Measurements from ENCODE around the gene TCF19.
"Not testable (repeated sequence)": the region's sequence is repeated elsewhere in the genome, so short reads cannot be mapped to it uniquely, and the experiment has no call there.

TCF19 gene

GRCh38 chr6:31161216-31162126 is 3.1 kb downstream of the TCF19 start:
- no peak for DNase-seq (ENCODE audit: low read depth in 2 of 2)

DNA sequence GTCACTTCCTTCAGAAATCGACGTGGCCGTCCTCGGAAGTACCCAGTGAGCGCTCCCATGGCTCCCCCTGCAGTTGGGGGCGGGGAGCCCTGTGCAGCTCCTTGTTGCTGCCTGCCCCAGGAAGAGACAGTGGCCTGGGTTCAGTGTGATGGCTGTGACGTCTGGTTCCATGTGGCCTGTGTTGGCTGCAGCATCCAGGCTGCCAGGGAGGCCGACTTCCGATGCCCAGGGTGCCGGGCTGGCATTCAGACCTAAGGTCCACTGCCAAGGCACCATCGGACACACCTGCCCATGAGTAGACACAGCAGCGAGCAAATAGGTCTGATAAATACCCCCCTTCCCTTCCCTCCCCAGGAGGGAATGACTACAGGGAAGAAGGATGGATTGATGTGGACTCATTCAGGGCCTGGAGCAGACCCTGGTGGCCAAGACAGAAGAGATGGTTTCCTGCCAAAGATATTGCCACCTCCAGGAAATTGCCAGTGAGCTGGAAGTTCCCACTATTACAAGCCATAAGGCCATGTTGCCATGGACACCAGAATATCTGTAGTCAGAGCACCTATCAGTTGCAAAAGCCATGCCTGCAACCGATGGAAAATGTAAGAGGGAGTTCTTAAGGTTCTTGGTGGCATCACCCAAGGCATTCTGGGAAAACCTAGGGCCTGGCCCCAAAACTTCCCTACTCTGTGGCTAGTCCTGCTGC is 4.2 kb downstream of the TCF19 start:
- DNase-seq (ENCODE audit: low read depth in 2 of 2), result no peak

DNA sequence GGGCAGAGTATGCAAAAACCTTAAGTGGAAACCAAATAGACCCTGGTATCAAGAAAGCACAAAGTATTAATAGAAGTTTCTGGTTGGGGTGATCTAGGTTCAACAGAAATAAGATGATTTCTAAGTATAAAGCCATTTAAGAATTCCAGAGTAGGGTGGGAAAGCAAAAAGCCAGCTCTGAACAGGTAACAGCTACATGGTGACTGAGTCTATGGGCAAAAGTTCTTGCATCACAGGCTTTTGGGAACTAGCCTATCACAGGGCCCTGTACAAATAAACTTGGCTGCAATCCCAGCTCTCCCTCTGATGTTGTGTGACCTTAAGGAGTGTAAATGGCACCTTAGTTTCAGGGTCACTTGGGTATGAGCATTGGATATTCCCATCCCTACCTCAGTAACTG is 5.5 kb downstream of the TCF19 start:
- DNase-seq (ENCODE audit: low read depth in 2 of 2), result no peak

DNA sequence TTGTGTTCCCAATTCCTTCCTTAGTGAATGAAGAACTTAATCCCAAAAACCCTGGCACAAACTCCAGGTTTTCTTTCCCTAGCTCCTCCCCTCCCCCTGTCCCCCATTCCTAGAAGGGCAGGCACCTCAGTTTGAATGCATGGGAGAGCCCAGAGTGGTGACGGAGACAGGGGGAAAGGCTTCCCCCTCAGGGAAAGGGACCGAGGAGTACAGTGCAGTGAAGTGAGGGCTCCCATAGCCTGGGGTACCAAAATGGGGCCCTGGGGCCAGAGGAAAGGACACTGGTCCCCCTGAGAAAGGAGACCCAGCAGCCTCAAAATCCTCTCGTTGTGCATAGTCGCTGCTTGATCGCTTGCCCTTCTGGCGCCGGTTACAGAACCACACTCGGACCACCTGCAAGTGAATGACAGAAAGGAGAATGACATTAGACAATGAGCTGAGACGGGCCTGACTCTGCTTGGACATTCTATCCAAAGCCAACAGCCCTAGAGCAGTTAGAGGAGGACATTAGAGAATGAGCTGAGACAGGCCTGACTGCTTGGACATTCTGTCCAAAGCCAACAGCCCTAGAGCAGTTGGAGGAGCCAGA is 6.2 kb downstream of the TCF19 start:
- DNase-seq (ENCODE audit: low read depth in 2 of 2), result not testable (repeated sequence)

- not testable (repeated sequence) for DNase-seq (ENCODE audit: low read depth in 2 of 2)
Measured at GRCh38 chr6:31165064-31165832, 6.9 kb downstream of the TCF19 start.

DNA sequence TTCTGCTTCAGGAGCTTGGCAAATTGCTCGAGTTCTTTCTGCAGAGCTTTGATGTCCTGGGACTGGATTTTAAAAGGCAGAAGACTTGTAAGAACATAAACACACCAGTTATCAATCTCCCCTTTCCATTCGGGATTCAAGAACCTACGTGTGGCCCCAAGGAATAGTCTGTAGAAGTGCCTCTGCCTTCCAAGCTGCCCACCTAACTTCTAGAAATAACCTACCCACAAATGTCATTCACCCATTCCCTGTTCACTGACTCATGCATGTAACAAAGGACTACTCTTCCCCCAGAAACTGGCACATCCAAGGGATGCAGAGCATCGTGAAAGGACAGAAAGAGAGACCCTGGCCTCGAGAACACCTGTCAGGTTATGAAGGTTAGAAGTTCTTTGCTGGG is 7.6 kb downstream of the TCF19 start:
- DNase-seq (ENCODE audit: low read depth in 2 of 2), result no peak

- DNase-seq (ENCODE audit: low read depth in 2 of 2), result no peak
Measured at GRCh38 chr6:31168606-31169005, 10.2 kb downstream of the TCF19 start.

- no peak for DNase-seq (ENCODE audit: low read depth in 2 of 2)
Measured at GRCh38 chr6:31169123-31169857, 10.9 kb downstream of the TCF19 start.

- not testable (repeated sequence) for DNase-seq (ENCODE audit: low read depth in 2 of 2)
Measured at GRCh38 chr6:31169858-31170599, 11.6 kb downstream of the TCF19 start.

DNA sequence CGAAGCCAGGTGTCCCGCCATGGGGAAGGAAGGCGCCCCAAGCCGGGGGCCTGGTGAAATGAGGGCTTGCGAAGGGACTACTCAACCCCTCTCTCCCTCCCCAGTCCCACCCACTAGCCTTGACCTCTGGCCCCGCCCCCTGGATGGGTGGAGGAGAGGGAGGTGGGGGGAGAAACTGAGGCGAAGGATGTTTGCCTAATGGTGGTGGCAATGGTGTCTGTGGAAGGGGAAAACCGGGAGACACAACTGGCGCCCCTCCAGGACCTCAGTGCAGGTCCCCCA is 12.2 kb downstream of the TCF19 start, which contains the start of gene POU5F1:
TSS of gene POU5F1 (minus strand) at position 83 of the 282 bp plus-strand sequence. CDS start at position 21, 62 bp downstream.
- DNase-seq (ENCODE audit: low read depth in 2 of 2), result no peak

GRCh38 chr6:31170987-31171671 is 12.7 kb downstream of the TCF19 start:
- no peak for DNase-seq (ENCODE audit: low read depth in 2 of 2)

- no peak for DNase-seq (ENCODE audit: low read depth in 2 of 2)
Measured at GRCh38 chr6:31171931-31172905, 13.8 kb downstream of the TCF19 start.

- no peak for DNase-seq (ENCODE audit: low read depth in 2 of 2)
Measured at GRCh38 chr6:31172973-31173384, 14.6 kb downstream of the TCF19 start.

GRCh38 chr6:31173406-31173805 is 15.0 kb downstream of the TCF19 start:
- no peak for DNase-seq (ENCODE audit: low read depth in 2 of 2)

- DNase-seq (ENCODE audit: low read depth in 2 of 2), result no peak
Measured at GRCh38 chr6:31174378-31174777, 16.0 kb downstream of the TCF19 start.

- DNase-seq (ENCODE audit: low read depth in 2 of 2), result no peak
Measured at GRCh38 chr6:31175971-31176370, 17.6 kb downstream of the TCF19 start.

DNA sequence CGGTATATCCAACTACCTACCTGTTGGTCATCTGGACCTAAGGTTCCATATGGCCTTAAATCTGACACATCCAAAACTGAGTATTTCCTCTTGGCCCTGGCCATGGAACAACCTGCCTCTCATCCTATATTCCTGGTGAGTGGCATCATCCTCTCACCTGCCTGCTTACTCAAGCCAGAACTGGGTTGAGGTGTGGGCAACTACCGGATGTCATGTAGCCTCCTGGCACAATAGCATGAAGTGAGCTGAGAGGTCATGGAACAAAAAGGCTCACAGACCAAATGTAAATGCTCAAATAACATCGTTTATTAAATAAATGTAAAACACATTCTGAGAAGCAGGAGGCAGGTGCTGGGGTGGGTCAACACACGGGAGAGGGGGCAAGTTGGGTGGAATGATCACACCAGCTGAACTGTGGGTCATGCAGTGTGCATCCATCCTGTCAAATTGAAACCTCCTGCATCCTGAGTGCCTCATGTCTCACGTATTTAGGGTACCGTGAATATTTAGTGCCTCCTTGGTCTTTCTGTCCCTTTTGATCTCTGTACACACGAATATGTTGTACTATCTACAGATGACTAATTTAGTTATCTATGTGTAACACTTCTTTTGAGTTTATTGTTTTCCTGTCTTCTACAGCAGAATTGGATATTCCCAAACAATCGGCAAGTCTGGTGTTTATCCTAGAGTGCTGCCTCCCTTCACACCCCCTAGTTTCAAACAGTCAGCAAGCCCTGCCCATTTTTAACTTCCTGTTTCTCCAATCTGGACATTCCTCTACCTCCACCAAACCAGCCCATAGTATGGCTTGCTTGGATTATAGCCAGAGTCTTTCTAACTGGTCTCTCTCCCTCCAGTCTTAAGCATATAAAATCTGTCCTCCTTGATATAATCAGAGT is 20.0 kb downstream of the TCF19 start:
- DNase-seq (ENCODE audit: low read depth in 2 of 2), result no peak

GRCh38 chr6:31179042-31179386 is 20.6 kb downstream of the TCF19 start:
- DNase-seq (ENCODE audit: low read depth in 2 of 2), result no peak
